ENCODE measurements around the gene MAGI1. TPM values are rescaled to one million over a fixed set of nuclear protein-coding genes. Genes with fewer than 3 reads are reported as not detected.

MAGI1 gene
- total RNA-seq, 2 donors from 2014 or later, result 38.6 to 45.1 TPM

GRCh38 chr3:65908588-65908987, 130.1 kb downstream of the MAGI1 start:
- no peak overlapping the region for H3K27ac Mint-ChIP-seq
- Histone ChIP-seq H3K9ac (ENCODE audit: extremely low read depth, low read length, poor library complexity, severe bottlenecking) (no peak overlapping the region), H3K9me3 (ENCODE audit: control insufficient read depth, low read length) (no peaks in the 10 kb centered on the region), H3K4me1 (ENCODE audit: control insufficient read depth, insufficient read depth, low read length) (no peaks in the 10 kb centered on the region), H3K36me3 (ENCODE audit: control insufficient read depth, insufficient read depth, low read length) (no peaks in the 10 kb centered on the region), H3K27ac (ENCODE audit: low read depth, low read length) (no peak overlapping the region), H3K27me3 (ENCODE audit: control insufficient read depth, insufficient read depth, low read length, poor library complexity, severe bottlenecking) (no peaks in the 10 kb centered on the region), H3K4me3 (ENCODE audit: low read length) (no peak overlapping the region)
- no peak for DNase-seq
- no peak overlapping the region for H3K4me3 Mint-ChIP-seq
- H3K9me3 Mint-ChIP-seq, result no peaks in the 10 kb centered on the region
- H3K36me3 Mint-ChIP-seq (ENCODE audit: low read depth), result no peaks in the 10 kb centered on the region
- H3K4me1 Mint-ChIP-seq, result peaks cover 28% of the 10 kb centered on the region
- no peak for TF ChIP-seq CTCF (conservative IDR thresholded peaks at IDR 0.05)
- H3K27me3 Mint-ChIP-seq (ENCODE audit: insufficient read depth), result no peaks in the 10 kb centered on the region
- WGBS, 2 experiments (ENCODE audit: insufficient coverage in 1 of 2, insufficient read length in 1 of 2), result 96 to 97% methylated on average over 4 of the region's 4 CpGs

DNA sequence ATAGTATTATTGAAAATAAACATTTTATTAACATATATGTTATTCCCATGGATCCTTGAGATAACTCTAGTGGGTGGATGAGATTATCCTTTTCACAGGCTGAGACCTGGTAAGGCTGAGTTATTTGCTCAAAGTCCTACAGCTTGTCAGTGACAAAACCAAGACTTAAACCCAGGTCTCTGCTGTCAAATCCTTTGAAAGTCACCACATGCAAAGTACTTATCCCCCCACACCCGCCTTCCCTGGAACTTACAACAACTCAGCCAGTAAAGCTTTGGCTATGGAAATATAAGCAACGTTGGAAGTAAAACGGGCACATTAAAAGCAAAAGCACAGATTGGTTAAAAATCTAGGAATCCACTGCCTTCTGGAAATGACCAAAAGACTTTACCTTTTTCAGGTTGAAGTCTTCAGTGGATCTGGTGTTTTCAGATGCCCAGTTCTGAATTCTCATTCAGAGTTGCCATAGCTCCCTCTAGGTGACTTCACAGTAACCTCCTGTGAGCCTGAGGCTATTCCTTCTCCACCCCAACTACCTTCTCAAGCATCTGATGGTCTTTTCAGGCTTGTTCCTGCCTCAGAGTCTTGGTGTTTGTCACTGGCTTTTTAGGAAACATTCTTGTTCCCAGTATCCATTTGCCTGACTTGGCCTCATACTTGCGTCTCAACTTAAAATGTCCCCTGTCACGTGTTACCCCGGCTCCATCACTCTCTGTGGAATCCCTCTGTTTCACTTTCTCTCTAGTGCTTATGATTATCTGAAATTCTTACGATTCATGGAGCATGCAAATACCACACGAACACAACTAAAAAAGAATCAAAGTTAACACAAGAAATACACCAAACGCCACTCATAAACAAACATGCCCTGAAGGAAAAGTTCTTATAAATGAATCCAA, 131.2 kb downstream of the MAGI1 start:
- peak; percentile 59 for DNase-seq
- WGBS, 2 experiments (ENCODE audit: insufficient coverage in 1 of 2, insufficient read length in 1 of 2), result 67 to 70% methylated on average over 8 to 9 of the region's 9 CpGs
- Mint-ChIP-seq H3K4me3 (no peak overlapping the region), H3K9me3 (no peaks in the 10 kb centered on the region), H3K27me3 (ENCODE audit: insufficient read depth) (no peaks in the 10 kb centered on the region), H3K27ac (peak overlapping the region; percentile 37), H3K4me1 (peaks cover 33% of the 10 kb centered on the region), H3K36me3 (ENCODE audit: low read depth) (no peaks in the 10 kb centered on the region)
- Histone ChIP-seq H3K4me3 (ENCODE audit: low read length) (no peak overlapping the region), H3K27ac (ENCODE audit: low read depth, low read length) (no peak overlapping the region), H3K9ac (ENCODE audit: extremely low read depth, low read length, poor library complexity, severe bottlenecking) (no peak overlapping the region), H3K9me3 (ENCODE audit: control insufficient read depth, low read length) (no peaks in the 10 kb centered on the region), H3K4me1 (ENCODE audit: control insufficient read depth, insufficient read depth, low read length) (peaks cover 2% of the 10 kb centered on the region), H3K27me3 (ENCODE audit: control insufficient read depth, insufficient read depth, low read length, poor library complexity, severe bottlenecking) (no peaks in the 10 kb centered on the region), H3K36me3 (ENCODE audit: control insufficient read depth, insufficient read depth, low read length) (no peaks in the 10 kb centered on the region)
- peak; percentile 57 for TF ChIP-seq CTCF (conservative IDR thresholded peaks at IDR 0.05)

DNA sequence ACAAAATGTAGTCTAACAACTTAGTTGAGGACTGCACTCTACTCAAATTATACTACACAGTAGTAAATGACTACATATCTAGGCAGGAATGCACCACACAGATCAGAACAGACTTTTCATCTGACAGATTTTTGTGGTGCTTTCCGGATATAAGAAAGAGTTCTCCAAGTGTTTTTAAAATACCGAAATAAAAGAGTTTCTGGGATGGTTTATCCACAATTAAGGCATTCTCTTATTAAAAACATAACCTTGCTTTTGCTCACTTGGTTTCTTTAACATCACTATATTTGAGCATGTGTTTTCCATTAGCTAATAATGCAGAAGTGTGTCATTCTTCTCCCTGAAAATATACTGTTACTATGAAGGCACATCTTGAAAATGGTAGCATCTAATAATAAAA, 132.9 kb downstream of the MAGI1 start:
- DNase-seq, result no peak
- 93% methylated on average over 2 of the region's 2 CpGs; no CpG with 5 or more reads in 1 of the 2 experiments for WGBS, 2 experiments (ENCODE audit: insufficient coverage in 1 of 2, insufficient read length in 1 of 2)
- no peak overlapping the region for H3K27ac Mint-ChIP-seq

More for the DNA sequence above, 132.9 kb downstream of the MAGI1 start:
- no peaks in the 10 kb centered on the region for H3K36me3 Mint-ChIP-seq (ENCODE audit: low read depth)
- no peak for TF ChIP-seq CTCF (conservative IDR thresholded peaks at IDR 0.05)
- H3K4me1 Mint-ChIP-seq, result peaks cover 43% of the 10 kb centered on the region
- no peaks in the 10 kb centered on the region for H3K36me3 ChIP-seq (ENCODE audit: control insufficient read depth, insufficient read depth, low read length)
- peaks cover 4% of the 10 kb centered on the region for H3K4me1 ChIP-seq (ENCODE audit: control insufficient read depth, insufficient read depth, low read length)
- H3K9me3 Mint-ChIP-seq, result no peaks in the 10 kb centered on the region
- H3K9ac ChIP-seq (ENCODE audit: extremely low read depth, low read length, poor library complexity, severe bottlenecking), result no peak overlapping the region
- H3K27me3 ChIP-seq (ENCODE audit: control insufficient read depth, insufficient read depth, low read length, poor library complexity, severe bottlenecking), result no peaks in the 10 kb centered on the region
- H3K4me3 Mint-ChIP-seq, result no peak overlapping the region
- no peaks in the 10 kb centered on the region for H3K27me3 Mint-ChIP-seq (ENCODE audit: insufficient read depth)
- H3K9me3 ChIP-seq (ENCODE audit: control insufficient read depth, low read length), result no peaks in the 10 kb centered on the region
- no peak overlapping the region for H3K4me3 ChIP-seq (ENCODE audit: low read length)
- H3K27ac ChIP-seq (ENCODE audit: low read depth, low read length), result no peak overlapping the region
